CD4-positive, CD25-positive, alpha-beta regulatory T cell (primary cell): ENCODE measurements around the gene NCAPG. TPM values are rescaled to one million over a fixed set of nuclear protein-coding genes. Genes with fewer than 3 reads are reported as not detected.

ENCODE experiments used
- ATAC-seq, 2 donors: fragments of 150-1000 bp; cut with Tn5 transposase; one replicate each; pipeline ENCODE4 v1.10.0; 2021; ENCODE audit warnings: low read depth in 2 of 2, moderate number of reproducible peaks in 2 of 2, moderate library complexity in 1 of 2
- DNase-seq, 3 donors: peaks; one replicate each; pipeline versions ENCODE4 v3.0.0 to v3.0.0-alpha.2; 2012 to 2022; ENCODE audit warnings: mixed read lengths in 1 of 3
- H3K27ac ChIP-seq: one replicate; pipeline ENCODE4 v1.7.0; 2013; ENCODE audit warnings: mild to moderate bottlenecking, low read length; ENCODE audit not compliant: insufficient read depth, poor library complexity, severe bottlenecking
- H3K27me3 ChIP-seq: one replicate; pipeline ENCODE4 v1.7.0; 2013; ENCODE audit warnings: low read length; ENCODE audit not compliant: control insufficient read depth, insufficient read depth
- H3K36me3 ChIP-seq: one replicate; pipeline ENCODE4 v1.7.0; 2013; ENCODE audit warnings: mild to moderate bottlenecking, low read length, moderate library complexity; ENCODE audit not compliant: control insufficient read depth, insufficient read depth
- H3K4me1 ChIP-seq: 2 replicates; pipeline ENCODE4 v1.7.0; 2013; ENCODE audit warnings: mild to moderate bottlenecking, low read length; ENCODE audit not compliant: insufficient read depth, control insufficient read depth, poor library complexity, severe bottlenecking
- H3K4me3 ChIP-seq: one replicate; pipeline ENCODE4 v1.7.0; 2013; ENCODE audit warnings: low read depth, mild to moderate bottlenecking, low read length, moderate library complexity
- H3K9me3 ChIP-seq, 2 experiments: 1 replicate in 1 of 2; 2 replicates in 1 of 2; pipeline ENCODE4 v1.7.0; 2013; ENCODE audit warnings: low read length in 2 of 2, mild to moderate bottlenecking in 1 of 2, moderate library complexity in 1 of 2; ENCODE audit not compliant: control insufficient read depth in 2 of 2
- H3K27ac Mint-ChIP-seq, 3 donors: one replicate each; pipeline ENCODE4 v1.8.0; 2020 to 2022; ENCODE audit warnings: mild to moderate bottlenecking in 3 of 3, mixed read lengths in 3 of 3, moderate library complexity in 2 of 3
- H3K27me3 Mint-ChIP-seq: one replicate; pipeline ENCODE4 v1.8.0; 2022; ENCODE audit warnings: mild to moderate bottlenecking, mixed read lengths
- H3K36me3 Mint-ChIP-seq: one replicate; pipeline ENCODE4 v1.8.0; 2020; ENCODE audit warnings: mixed read lengths
- H3K4me1 Mint-ChIP-seq, 4 donors: one replicate each; pipeline ENCODE4 v1.8.0; 2020 to 2022; ENCODE audit warnings: mixed read lengths in 4 of 4, mild to moderate bottlenecking in 1 of 4
- H3K4me3 Mint-ChIP-seq, 4 donors: one replicate each; pipeline ENCODE4 v1.8.0; 2020 to 2022; ENCODE audit warnings: mild to moderate bottlenecking in 4 of 4, mixed read lengths in 4 of 4, moderate library complexity in 3 of 4
- H3K9me3 Mint-ChIP-seq, 7 donors: one replicate each; pipeline ENCODE4 v1.8.0; 2020 to 2022; ENCODE audit warnings: mixed read lengths in 7 of 7, mild to moderate bottlenecking in 3 of 7, moderate library complexity in 2 of 7
- polyA plus RNA-seq, 4 donors: library from polyadenylated mRNA; unstranded; fragments of 300-500 nt; fragmentation: Illumina TruSeq; gene quantifications; one replicate each; pipeline ENCODE4 v1.2.3, GENCODE V29; 2021
- total RNA-seq: library from RNA; stranded (reverse); gene quantifications from one replicate; pipeline ENCODE4 v1.2.3, GENCODE V29; 2022

NCAPG gene
- 1.8 TPM for total RNA-seq
- 1 to 10 TPM; 1.0 to 4.5 (median 2.6) TPM for polyA plus RNA-seq

DNA sequence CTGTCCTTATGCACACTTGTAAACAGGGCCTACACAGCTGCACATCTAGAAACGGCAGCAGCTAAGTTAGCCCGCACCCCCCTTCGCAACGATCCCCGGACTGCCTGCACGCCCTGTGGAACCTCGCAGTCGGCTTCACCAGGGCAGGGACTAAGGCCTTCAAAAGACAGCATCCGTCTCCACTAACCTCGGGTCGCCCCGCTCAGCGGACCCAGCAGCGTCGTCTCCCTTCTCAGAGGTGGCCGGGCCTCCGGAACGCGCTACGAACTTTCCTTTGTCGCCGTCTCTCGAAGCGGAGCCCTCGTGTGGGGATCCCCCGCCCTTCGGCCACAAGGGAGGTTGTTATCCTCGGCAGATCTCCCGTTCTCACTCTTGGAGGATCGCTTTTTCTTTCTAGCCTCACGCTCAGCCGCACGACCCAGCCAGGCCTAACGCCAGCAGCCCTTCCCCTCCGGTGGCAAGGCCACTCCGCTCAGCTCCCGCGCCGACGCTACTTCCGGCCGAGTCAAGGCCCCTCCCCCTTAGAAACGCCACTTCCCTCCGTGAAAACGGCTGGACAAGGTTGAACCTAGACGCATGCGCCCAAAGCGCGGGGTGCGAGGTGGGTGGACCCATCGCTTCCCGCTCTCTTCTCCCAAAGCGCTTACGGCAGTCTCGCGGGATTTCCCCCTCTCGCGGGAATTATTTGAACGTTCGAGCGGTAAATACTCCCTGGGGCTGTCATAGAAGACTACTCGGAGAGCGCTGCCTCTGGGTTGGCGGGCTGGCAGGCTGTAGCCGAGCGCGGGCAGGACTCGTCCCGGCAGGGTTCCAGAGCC is at the start of gene NCAPG, which contains the start of gene DCAF16:
Gene NCAPG, plus strand, starts transcription at position 720 of the 818 bp plus-strand sequence. CDS start 99 bp downstream, outside the sequence.
Gene DCAF16, minus strand, starts transcription at position 498 of the 818 bp plus-strand sequence. CDS start 6,616 bp downstream, outside the sequence.
- Mint-ChIP-seq H3K4me3 (peak within 1 kb of the TSS; percentile 94 to 99 (median 97)), H3K36me3 (peaks cover 5% of the 10 kb centered on the region), H3K4me1 (peaks cover 37 to 69% (median 40%) of the 10 kb centered on the region in 4 donors), H3K27me3 (no peaks in the 10 kb centered on the region), H3K27ac (peak within 1 kb of the TSS; percentile 98 to 100 (median 98)), H3K9me3 (no peaks in the 10 kb centered on the region)
- peak within 1 kb of the TSS; percentile 93 for H3K4me3 ChIP-seq
- ATAC-seq, result peak; percentile 91 to 92
- H3K36me3 ChIP-seq, result no peaks in the 10 kb centered on the region
- H3K4me1 ChIP-seq, result peaks cover 65% of the 10 kb centered on the region
- peak; percentile 99 for DNase-seq
- H3K27ac ChIP-seq, result peak within 1 kb of the TSS; percentile 96
- no peaks in the 10 kb centered on the region for H3K27me3 ChIP-seq
- no peaks in the 10 kb centered on the region for H3K9me3 ChIP-seq

GRCh38 chr4:17761062-17761461 is 49.7 kb upstream of the NCAPG start:
- Mint-ChIP-seq H3K36me3 (no peaks in the 10 kb centered on the region), H3K27ac (peak overlapping the region in 1 of 3 donors; percentile 18), H3K4me3 (no peak overlapping the region), H3K27me3 (no peaks in the 10 kb centered on the region), H3K9me3 (peaks cover 0 to 4% (median 0%) of the 10 kb centered on the region in 7 donors), H3K4me1 (peaks cover 0 to 6% (median 1%) of the 10 kb centered on the region in 4 donors)
- ATAC-seq (no peak), DNase-seq (no peak)
- Histone ChIP-seq H3K27ac (no peak overlapping the region), H3K36me3 (no peaks in the 10 kb centered on the region), H3K4me1 (no peaks in the 10 kb centered on the region), H3K4me3 (no peak overlapping the region), H3K9me3 (no peaks in the 10 kb centered on the region), H3K27me3 (no peaks in the 10 kb centered on the region)

GRCh38 chr4:17762726-17763125 is 48.1 kb upstream of the NCAPG start:
- no peak overlapping the region for H3K4me3 Mint-ChIP-seq
- no peaks in the 10 kb centered on the region for H3K4me1 ChIP-seq
- no peaks in the 10 kb centered on the region for H3K36me3 Mint-ChIP-seq
- no peaks in the 10 kb centered on the region for H3K27me3 Mint-ChIP-seq
- DNase-seq (peak in 1 of 3 donors; percentile 16), ATAC-seq (no peak)
- H3K4me1 Mint-ChIP-seq, result peaks cover 0 to 6% (median 2%) of the 10 kb centered on the region in 4 donors
- no peaks in the 10 kb centered on the region for H3K9me3 ChIP-seq
- H3K36me3 ChIP-seq, result no peaks in the 10 kb centered on the region
- no peak overlapping the region for H3K27ac ChIP-seq
- no peaks in the 10 kb centered on the region for H3K27me3 ChIP-seq
- H3K27ac Mint-ChIP-seq, result no peak overlapping the region
- no peak overlapping the region for H3K4me3 ChIP-seq
- H3K9me3 Mint-ChIP-seq, result peaks cover 0 to 6% (median 0%) of the 10 kb centered on the region in 7 donors

DNA sequence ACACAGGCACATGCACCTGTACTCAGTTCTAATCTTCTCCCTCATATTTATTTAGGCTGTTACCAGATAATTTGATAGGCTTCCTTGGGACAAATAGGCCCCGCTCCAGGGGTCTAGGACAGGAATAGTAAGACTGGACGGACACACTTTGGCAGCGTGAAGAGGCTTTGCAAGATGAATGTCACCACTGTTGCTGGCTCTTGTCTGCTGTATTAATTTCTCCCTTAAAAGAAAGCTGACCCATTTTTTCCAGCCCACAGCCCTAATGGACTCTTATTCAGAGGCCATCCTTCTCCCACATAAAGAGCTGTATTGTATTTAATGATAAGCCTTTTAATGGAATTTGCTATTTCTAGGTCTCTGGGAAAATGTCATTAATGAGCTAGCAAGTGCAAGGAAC is 47.4 kb upstream of the NCAPG start:
- no peak overlapping the region for H3K27ac Mint-ChIP-seq

GRCh38 chr4:17763931-17764330 is 46.8 kb upstream of the NCAPG start:
- ATAC-seq, result no peak
- H3K27me3 ChIP-seq, result no peaks in the 10 kb centered on the region
- no peaks in the 10 kb centered on the region for H3K4me1 ChIP-seq
- no peak overlapping the region for H3K4me3 Mint-ChIP-seq
- H3K36me3 ChIP-seq, result no peaks in the 10 kb centered on the region
- H3K9me3 ChIP-seq, result no peaks in the 10 kb centered on the region
- H3K27me3 Mint-ChIP-seq, result no peaks in the 10 kb centered on the region
- H3K27ac ChIP-seq, result no peak overlapping the region
- no peak overlapping the region for H3K27ac Mint-ChIP-seq
- peaks cover 0 to 6% (median 0%) of the 10 kb centered on the region in 7 donors for H3K9me3 Mint-ChIP-seq
- DNase-seq, result no peak
- peaks cover 0 to 6% (median 2%) of the 10 kb centered on the region in 4 donors for H3K4me1 Mint-ChIP-seq
- no peaks in the 10 kb centered on the region for H3K36me3 Mint-ChIP-seq
- H3K4me3 ChIP-seq, result no peak overlapping the region

More for the DNA sequence above, 47.4 kb upstream of the NCAPG start:
- Mint-ChIP-seq H3K4me1 (peaks cover 0 to 6% (median 2%) of the 10 kb centered on the region in 4 donors), H3K36me3 (no peaks in the 10 kb centered on the region), H3K27me3 (no peaks in the 10 kb centered on the region), H3K4me3 (no peak overlapping the region), H3K9me3 (peaks cover 0 to 6% (median 0%) of the 10 kb centered on the region in 7 donors)
- Histone ChIP-seq H3K27ac (no peak overlapping the region), H3K9me3 (no peaks in the 10 kb centered on the region), H3K4me3 (no peak overlapping the region), H3K4me1 (no peaks in the 10 kb centered on the region), H3K27me3 (no peaks in the 10 kb centered on the region), H3K36me3 (no peaks in the 10 kb centered on the region)
- ATAC-seq (no peak), DNase-seq (no peak)

- no peak overlapping the region for H3K4me3 ChIP-seq
- Mint-ChIP-seq H3K4me3 (peak overlapping the region in 1 of 4 donors; percentile 21), H3K9me3 (peaks cover 0 to 6% (median 0%) of the 10 kb centered on the region in 7 donors), H3K4me1 (peaks cover 0 to 6% (median 2%) of the 10 kb centered on the region in 4 donors), H3K27ac (no peak overlapping the region), H3K36me3 (no peaks in the 10 kb centered on the region), H3K27me3 (peaks cover 6% of the 10 kb centered on the region)
- H3K4me1 ChIP-seq, result no peaks in the 10 kb centered on the region
- H3K27me3 ChIP-seq, result no peaks in the 10 kb centered on the region
- no peaks in the 10 kb centered on the region for H3K9me3 ChIP-seq
- H3K27ac ChIP-seq, result no peak overlapping the region
- ATAC-seq (no peak), DNase-seq (no peak)
- H3K36me3 ChIP-seq, result no peaks in the 10 kb centered on the region
Observed at GRCh38 chr4:17765514-17766286, 45.1 kb upstream of the NCAPG start.

DNA sequence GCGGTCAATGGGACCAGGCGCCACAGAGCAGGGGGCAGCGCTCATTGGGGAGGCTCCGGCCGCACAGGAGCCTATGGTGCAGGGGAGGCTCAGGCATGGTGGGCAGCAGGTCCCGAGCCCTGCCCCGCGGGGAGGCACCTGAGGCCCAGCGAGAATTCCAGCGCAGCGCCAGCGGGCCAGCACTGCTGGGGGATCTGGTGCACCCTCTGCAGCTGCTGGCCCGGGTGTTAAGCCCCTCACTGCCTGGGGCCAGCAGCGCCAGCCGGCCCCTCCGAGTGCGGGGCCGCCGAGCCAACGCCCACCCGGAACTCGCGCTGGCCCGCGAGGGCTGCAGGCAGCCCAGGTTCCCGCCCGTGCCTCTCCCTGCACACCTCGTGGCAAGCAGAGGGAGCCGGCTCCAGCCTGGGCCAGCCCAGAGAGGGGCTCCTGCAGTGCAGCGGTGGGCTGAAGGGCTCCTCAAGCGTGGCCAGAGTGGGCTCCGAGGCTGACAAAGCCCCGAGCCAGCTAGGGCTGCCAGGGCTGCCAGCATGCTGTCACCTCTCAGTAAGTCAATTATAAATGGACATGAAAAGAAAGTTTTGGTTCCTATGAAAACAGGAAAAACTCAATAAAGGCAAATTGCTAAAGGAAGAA is 43.8 kb upstream of the NCAPG start:
- peaks cover 0 to 6% (median 0%) of the 10 kb centered on the region in 7 donors for H3K9me3 Mint-ChIP-seq
- H3K27me3 ChIP-seq, result no peaks in the 10 kb centered on the region
- no peak overlapping the region for H3K4me3 Mint-ChIP-seq
- no peaks in the 10 kb centered on the region for H3K9me3 ChIP-seq
- H3K4me3 ChIP-seq, result no peak overlapping the region
- H3K27me3 Mint-ChIP-seq, result peaks cover 6% of the 10 kb centered on the region
- H3K36me3 ChIP-seq, result no peaks in the 10 kb centered on the region
- H3K36me3 Mint-ChIP-seq, result no peaks in the 10 kb centered on the region
- no peak for DNase-seq
- no peaks in the 10 kb centered on the region for H3K4me1 ChIP-seq
- ATAC-seq, result no peak
- no peak overlapping the region for H3K27ac ChIP-seq
- peaks cover 0 to 6% (median 2%) of the 10 kb centered on the region in 4 donors for H3K4me1 Mint-ChIP-seq
- H3K27ac Mint-ChIP-seq, result no peak overlapping the region
